ENCODE data around the gene CCNI.

CCNI gene

DNA sequence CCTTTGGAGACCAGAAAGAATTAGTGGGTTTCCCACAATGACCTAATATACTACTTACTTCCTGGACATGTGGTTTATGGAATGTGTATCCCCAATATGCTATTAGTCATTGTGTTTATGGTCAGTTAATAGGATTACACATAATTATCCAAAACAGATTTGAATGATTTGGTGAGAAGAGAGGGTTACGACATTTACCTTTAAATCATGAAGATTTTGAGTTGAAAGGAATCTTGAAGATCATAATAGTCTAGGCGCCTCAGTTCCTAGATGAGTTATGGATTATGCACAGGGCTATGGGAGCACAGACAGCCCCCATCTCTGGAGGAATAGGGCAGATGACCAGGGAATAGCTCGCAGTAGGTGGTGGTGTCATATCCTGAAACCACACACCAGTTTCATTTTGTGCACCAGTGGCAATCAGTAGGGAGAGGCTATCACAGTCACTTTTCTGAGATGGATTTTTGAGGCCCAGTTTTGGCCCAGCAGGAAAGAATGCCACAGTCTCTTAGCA, 64.9 kb downstream of the CCNI start:
- Histone ChIP-seq H3K4me2 (ENCODE audit: low read length) (no peak overlapping the region), H3F3A (ENCODE audit: insufficient read depth, low read length) (no peaks in the 10 kb centered on the region), H3K9me2 (ENCODE audit: low read depth, low read length) (no peaks in the 10 kb centered on the region), H3K4me3 (ENCODE audit: low read depth, low read length, poor library complexity, severe bottlenecking) (no peak overlapping the region), H3K27ac (ENCODE audit: low read depth, low read length, poor library complexity, severe bottlenecking) (no peak overlapping the region), H3K36me3 (ENCODE audit: insufficient read depth, low read length) (no peaks in the 10 kb centered on the region), H3K27me3 (ENCODE audit: insufficient read depth, low read length) (no peaks in the 10 kb centered on the region), H2AFZ (ENCODE audit: low read length) (no peak overlapping the region), H3K79me2 (ENCODE audit: insufficient read depth, low read length) (no peaks in the 10 kb centered on the region), H3K9me3 (ENCODE audit: low read length) (no peaks in the 10 kb centered on the region), H3K9ac (ENCODE audit: low read length) (no peak overlapping the region), H3K4me1 (ENCODE audit: insufficient read depth, low read length, severe bottlenecking) (no peaks in the 10 kb centered on the region), H4K20me1 (ENCODE audit: insufficient read depth, low read length) (no peaks in the 10 kb centered on the region)
- TF ChIP-seq, protein P1, sequence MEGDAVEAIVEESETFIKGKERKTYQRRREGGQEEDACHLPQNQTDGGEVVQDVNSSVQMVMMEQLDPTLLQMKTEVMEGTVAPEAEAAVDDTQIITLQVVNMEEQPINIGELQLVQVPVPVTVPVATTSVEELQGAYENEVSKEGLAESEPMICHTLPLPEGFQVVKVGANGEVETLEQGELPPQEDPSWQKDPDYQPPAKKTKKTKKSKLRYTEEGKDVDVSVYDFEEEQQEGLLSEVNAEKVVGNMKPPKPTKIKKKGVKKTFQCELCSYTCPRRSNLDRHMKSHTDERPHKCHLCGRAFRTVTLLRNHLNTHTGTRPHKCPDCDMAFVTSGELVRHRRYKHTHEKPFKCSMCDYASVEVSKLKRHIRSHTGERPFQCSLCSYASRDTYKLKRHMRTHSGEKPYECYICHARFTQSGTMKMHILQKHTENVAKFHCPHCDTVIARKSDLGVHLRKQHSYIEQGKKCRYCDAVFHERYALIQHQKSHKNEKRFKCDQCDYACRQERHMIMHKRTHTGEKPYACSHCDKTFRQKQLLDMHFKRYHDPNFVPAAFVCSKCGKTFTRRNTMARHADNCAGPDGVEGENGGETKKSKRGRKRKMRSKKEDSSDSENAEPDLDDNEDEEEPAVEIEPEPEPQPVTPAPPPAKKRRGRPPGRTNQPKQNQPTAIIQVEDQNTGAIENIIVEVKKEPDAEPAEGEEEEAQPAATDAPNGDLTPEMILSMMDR (IDR thresholded peaks at IDR 0.05; ENCODE audit: low read length): no peak
- TF ChIP-seq EZH2 (IDR thresholded peaks at IDR 0.05; ENCODE audit: borderline replicate concordance, low read length): no peak

GRCh38 chr4:77009511-77010115, 66.2 kb downstream of the CCNI start:
- H3K9me3 ChIP-seq (ENCODE audit: low read length): no peaks in the 10 kb centered on the region
- no peak overlapping the region for H3K4me2 ChIP-seq (ENCODE audit: low read length)
- H3K9ac ChIP-seq (ENCODE audit: low read length): no peak overlapping the region
- no peaks in the 10 kb centered on the region for H4K20me1 ChIP-seq (ENCODE audit: insufficient read depth, low read length)
- no peaks in the 10 kb centered on the region for H3F3A ChIP-seq (ENCODE audit: insufficient read depth, low read length)
- H3K4me3 ChIP-seq (ENCODE audit: low read depth, low read length, poor library complexity, severe bottlenecking): no peak overlapping the region
- no peaks in the 10 kb centered on the region for H3K9me2 ChIP-seq (ENCODE audit: low read depth, low read length)
- H3K36me3 ChIP-seq (ENCODE audit: insufficient read depth, low read length): no peaks in the 10 kb centered on the region
- H2AFZ ChIP-seq (ENCODE audit: low read length): no peak overlapping the region
- no peaks in the 10 kb centered on the region for H3K4me1 ChIP-seq (ENCODE audit: insufficient read depth, low read length, severe bottlenecking)
- H3K27me3 ChIP-seq (ENCODE audit: insufficient read depth, low read length): no peaks in the 10 kb centered on the region
- TF ChIP-seq, protein P1 (IDR thresholded peaks at IDR 0.05; ENCODE audit: low read length): no peak
- TF ChIP-seq EZH2 (IDR thresholded peaks at IDR 0.05; ENCODE audit: borderline replicate concordance, low read length): no peak
- H3K79me2 ChIP-seq (ENCODE audit: insufficient read depth, low read length): no peaks in the 10 kb centered on the region
- no peak overlapping the region for H3K27ac ChIP-seq (ENCODE audit: low read depth, low read length, poor library complexity, severe bottlenecking)

GRCh38 chr4:77007358-77008230, 68.2 kb downstream of the CCNI start:
- no peak overlapping the region for H3K4me2 ChIP-seq (ENCODE audit: low read length)
- H3K27me3 ChIP-seq (ENCODE audit: insufficient read depth, low read length): no peaks in the 10 kb centered on the region
- no peak overlapping the region for H3K27ac ChIP-seq (ENCODE audit: low read depth, low read length, poor library complexity, severe bottlenecking)
- no peak overlapping the region for H2AFZ ChIP-seq (ENCODE audit: low read length)
- H4K20me1 ChIP-seq (ENCODE audit: insufficient read depth, low read length): no peaks in the 10 kb centered on the region
- H3K9ac ChIP-seq (ENCODE audit: low read length): no peak overlapping the region
- TF ChIP-seq EZH2 (IDR thresholded peaks at IDR 0.05; ENCODE audit: borderline replicate concordance, low read length): no peak
- TF ChIP-seq, protein P1 (IDR thresholded peaks at IDR 0.05; ENCODE audit: low read length): no peak
- H3K36me3 ChIP-seq (ENCODE audit: insufficient read depth, low read length): no peaks in the 10 kb centered on the region
- H3K4me1 ChIP-seq (ENCODE audit: insufficient read depth, low read length, severe bottlenecking): no peaks in the 10 kb centered on the region
- H3K9me3 ChIP-seq (ENCODE audit: low read length): no peaks in the 10 kb centered on the region
- no peaks in the 10 kb centered on the region for H3F3A ChIP-seq (ENCODE audit: insufficient read depth, low read length)
- H3K9me2 ChIP-seq (ENCODE audit: low read depth, low read length): no peaks in the 10 kb centered on the region
- H3K4me3 ChIP-seq (ENCODE audit: low read depth, low read length, poor library complexity, severe bottlenecking): no peak overlapping the region
- H3K79me2 ChIP-seq (ENCODE audit: insufficient read depth, low read length): no peaks in the 10 kb centered on the region
